SIG-M5 treated with dmso at 0.1 percent for 504 hours (cell line): ENCODE measurements around the gene ADAD1.
A peak's percentile ranks its signal among the peaks of the same experiment; 100 is the strongest.

ENCODE experiments used
- DNase-seq: peaks from one replicate; lab custom pipeline; 2025; ENCODE audit not compliant: unreplicated experiment; lab: John Stamatoyannopoulos, UW

ADAD1 gene

DNA sequence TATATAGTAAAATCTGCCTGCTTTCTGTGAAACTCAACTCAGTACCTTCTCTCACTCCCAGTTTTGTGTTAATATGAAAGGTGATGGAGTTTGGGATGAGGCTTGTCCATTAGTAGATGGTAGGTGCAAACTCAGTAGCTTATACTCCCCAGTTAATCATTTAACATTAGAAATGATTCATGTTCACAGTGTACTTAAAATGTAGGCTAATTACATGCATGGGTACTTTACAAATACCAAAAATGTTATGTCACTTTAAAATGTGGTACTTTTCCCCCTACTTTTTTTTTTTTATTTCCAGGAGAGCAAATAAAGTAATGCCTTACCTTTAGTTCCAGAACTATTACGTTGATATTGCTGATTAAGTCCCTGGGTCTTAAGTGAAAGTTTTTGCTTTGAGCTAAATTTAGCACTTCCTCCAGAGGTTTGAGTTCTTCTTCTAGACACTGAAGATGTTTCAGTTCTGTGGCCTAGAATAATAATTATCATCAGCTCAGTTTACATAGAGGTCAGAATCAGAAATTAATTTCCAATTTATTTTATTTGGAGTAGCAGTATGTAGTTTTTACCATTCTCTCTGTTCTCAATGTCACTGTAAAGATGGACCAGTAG lies 74.7 kb downstream of the ADAD1 start:
- no peak for DNase-seq

DNA sequence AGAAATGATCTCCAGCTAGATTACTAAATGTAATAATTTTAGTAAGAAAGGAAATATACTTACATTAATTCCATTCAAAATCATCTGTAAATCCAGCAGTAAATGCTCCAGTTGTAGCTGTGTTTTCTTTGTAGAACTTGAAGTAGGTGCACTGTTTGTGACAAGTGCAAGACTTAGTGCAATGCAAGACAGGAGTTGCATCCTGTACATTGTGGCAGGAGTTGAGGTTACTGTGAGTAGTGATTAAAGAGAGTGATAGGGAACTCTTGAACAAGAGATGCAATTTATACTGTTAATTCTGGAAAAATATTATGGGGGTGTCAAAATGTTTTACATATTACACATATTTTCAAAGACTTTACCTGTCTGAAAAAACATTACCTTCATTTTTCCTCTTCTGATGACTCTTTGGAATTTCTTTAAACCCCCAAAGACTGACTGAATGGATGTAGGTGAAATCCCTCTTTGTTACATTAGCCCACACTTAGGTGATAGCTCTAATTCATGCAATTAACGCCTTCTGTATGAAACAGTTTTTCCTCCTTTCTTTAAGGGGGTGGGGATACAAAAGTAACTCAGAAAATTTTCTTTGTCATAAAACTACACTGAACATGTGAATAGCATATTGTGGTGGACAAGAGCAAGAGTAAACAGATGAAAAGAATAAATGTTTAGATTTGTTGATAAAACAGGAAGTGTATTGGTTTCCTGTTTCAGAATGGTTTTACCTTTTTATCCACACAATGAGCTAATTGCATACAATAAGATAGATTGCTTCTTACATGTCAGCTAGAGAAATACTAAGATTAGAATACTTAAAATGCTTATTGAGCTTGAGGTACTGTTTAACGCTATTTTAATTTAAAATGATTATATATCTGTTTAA lies 77.7 kb downstream of the ADAD1 start, which contains the start of gene IL2:
Gene IL2, minus strand, starts transcription at position 495 of the 886 bp plus-strand sequence. Its CDS starts 285 bp downstream, at position 210.
- DNase-seq: no peak

DNA sequence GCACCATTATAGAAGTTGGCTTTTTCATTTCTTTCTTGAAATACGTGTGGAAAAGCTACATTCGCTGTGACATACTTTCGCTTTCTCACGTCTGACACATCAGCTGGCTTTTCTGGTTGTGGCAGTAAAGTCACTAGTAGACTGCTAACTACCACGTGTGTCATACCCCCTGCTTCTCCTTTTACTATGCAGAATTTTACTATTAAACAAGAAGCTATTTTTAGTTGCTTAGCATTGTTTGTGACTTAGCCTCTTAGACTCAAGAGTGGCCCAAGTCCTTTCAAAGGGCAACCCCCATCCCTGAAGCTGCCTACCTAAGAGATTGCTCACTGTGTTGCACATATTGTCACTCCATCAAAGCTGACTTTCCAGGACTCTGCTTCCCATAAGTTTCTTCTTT lies 79.8 kb downstream of the ADAD1 start:
- peak; percentile 46 for DNase-seq

DNA sequence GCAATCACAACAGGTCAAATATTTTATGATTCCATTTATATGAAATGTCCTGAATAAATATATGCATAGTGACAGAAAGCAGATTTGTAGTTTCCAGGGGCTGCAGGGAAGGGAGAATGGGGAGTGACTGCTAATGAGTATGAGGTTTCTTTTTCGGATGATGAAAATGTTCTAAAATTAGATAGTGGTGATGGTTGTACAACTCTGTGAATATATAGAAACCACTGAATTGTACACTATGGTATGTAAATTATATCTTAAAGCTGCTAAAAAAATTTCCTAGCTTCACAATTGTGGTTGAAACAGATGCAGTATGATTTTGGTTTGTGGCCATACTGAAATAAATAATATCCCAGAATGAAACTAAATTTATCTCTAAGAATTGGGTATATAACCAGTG lies 90.6 kb downstream of the ADAD1 start:
- no peak for DNase-seq

DNA sequence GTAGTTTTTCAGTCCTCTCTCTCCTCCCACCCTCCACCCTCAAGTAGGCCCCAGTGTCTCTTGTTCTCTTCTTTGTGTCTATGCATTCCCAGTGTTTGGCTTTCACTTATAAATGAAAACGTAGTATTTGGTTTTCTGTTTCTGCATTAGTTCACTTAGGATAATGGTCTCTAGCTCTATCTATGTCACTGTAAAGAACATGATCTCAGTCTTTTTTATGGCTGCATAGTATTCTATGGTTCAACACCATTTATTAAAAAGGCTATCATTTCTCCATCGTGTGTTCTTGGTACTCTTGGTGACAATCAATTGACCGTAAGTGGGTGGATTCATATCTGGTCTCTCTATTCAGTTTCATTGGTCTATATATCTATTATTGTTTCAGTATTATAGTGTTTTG lies 96.4 kb downstream of the ADAD1 start:
- no peak for DNase-seq

DNA sequence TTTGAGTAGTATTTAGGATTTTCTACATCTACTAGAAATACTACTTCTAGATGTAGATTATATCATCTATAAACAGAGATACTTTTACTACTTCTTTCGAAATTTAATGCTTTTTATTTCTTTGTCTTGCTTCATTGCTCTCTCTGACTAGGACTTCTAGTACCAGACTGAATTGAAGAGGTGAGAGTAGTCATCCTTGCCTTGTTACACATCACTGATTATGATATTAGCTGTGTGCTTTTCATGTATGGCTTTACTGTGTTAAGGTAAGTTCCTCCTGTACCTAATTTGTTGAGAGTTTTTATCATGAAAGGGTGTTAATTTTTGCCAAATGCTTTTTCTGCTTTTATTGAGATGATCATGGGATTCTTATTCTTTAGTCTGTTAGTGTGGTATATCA lies 97.3 kb downstream of the ADAD1 start:
- DNase-seq: no peak

DNA sequence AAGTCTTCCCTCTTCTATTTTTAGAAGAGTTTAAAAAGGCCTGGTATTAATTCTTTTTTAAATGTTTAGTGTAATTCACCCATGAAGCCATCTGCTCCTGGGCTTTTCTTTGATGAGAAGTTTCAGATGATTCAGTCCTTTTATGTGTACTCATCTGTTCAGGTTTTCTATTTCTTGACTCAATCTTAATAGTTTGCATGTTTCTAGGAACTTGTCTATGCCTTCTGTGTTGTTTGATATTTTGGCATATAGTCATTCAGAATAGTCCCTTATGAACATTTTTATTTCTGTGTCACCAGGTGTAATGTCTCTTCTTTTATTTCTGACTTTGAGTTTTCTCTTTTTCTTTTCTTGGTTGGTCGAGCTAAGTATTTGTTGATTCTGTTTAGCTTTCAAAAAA lies 97.9 kb downstream of the ADAD1 start:
- DNase-seq: no peak
